ENCODE data around the gene NDFIP1.

DNA sequence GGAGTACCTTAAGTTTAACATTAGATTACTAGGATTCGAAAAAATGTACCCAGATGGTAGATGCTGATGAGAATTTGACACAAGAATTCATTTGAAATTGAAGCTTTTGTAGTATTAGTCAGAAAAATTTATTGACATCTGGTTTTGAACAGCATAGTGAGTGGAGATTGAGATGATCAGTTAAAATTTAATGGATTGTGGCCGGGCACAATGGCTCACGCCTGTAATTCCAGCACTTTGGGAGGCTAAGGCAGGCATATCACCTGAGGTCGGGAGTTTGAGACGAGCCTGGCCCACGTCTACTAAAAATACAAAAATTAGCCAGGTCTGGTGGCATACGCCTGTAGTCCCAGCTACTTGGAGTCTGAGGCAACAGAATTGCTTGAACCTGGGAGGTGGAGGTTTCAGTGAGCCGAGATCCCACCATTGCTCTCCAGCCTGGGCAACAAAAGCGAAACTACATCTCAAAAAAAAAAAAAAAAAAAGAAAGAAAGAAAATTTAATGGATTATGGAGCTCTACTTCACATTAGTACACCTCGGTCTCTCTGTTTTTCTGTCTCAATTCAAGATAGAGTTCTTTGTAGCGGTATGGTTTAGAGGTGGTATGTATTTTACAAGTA, 21.0 kb downstream of the NDFIP1 start:
- TF ChIP-seq, protein P1, sequence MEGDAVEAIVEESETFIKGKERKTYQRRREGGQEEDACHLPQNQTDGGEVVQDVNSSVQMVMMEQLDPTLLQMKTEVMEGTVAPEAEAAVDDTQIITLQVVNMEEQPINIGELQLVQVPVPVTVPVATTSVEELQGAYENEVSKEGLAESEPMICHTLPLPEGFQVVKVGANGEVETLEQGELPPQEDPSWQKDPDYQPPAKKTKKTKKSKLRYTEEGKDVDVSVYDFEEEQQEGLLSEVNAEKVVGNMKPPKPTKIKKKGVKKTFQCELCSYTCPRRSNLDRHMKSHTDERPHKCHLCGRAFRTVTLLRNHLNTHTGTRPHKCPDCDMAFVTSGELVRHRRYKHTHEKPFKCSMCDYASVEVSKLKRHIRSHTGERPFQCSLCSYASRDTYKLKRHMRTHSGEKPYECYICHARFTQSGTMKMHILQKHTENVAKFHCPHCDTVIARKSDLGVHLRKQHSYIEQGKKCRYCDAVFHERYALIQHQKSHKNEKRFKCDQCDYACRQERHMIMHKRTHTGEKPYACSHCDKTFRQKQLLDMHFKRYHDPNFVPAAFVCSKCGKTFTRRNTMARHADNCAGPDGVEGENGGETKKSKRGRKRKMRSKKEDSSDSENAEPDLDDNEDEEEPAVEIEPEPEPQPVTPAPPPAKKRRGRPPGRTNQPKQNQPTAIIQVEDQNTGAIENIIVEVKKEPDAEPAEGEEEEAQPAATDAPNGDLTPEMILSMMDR (IDR thresholded peaks at IDR 0.05) = no peak
- TF ChIP-seq SIN3A (IDR thresholded peaks at IDR 0.05; ENCODE audit: borderline replicate concordance, insufficient read depth, low read depth, low read length) = no peak
- TF ChIP-seq POLR2AphosphoS5 (IDR thresholded peaks at IDR 0.05; ENCODE audit: low read depth, low read length) = no peak
- TF ChIP-seq, protein P2, sequence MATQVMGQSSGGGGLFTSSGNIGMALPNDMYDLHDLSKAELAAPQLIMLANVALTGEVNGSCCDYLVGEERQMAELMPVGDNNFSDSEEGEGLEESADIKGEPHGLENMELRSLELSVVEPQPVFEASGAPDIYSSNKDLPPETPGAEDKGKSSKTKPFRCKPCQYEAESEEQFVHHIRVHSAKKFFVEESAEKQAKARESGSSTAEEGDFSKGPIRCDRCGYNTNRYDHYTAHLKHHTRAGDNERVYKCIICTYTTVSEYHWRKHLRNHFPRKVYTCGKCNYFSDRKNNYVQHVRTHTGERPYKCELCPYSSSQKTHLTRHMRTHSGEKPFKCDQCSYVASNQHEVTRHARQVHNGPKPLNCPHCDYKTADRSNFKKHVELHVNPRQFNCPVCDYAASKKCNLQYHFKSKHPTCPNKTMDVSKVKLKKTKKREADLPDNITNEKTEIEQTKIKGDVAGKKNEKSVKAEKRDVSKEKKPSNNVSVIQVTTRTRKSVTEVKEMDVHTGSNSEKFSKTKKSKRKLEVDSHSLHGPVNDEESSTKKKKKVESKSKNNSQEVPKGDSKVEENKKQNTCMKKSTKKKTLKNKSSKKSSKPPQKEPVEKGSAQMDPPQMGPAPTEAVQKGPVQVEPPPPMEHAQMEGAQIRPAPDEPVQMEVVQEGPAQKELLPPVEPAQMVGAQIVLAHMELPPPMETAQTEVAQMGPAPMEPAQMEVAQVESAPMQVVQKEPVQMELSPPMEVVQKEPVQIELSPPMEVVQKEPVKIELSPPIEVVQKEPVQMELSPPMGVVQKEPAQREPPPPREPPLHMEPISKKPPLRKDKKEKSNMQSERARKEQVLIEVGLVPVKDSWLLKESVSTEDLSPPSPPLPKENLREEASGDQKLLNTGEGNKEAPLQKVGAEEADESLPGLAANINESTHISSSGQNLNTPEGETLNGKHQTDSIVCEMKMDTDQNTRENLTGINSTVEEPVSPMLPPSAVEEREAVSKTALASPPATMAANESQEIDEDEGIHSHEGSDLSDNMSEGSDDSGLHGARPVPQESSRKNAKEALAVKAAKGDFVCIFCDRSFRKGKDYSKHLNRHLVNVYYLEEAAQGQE (IDR thresholded peaks at IDR 0.05; ENCODE audit: insufficient read depth in 1 of 2, low read depth in 2 of 2, low read length in 1 of 2) = no peak
